Measurements from ENCODE around the gene ABI3.
"Not testable (repeated sequence)": the region's sequence is repeated elsewhere in the genome, so short reads cannot be mapped to it uniquely, and the experiment has no call there.

The ABI3 gene

DNA sequence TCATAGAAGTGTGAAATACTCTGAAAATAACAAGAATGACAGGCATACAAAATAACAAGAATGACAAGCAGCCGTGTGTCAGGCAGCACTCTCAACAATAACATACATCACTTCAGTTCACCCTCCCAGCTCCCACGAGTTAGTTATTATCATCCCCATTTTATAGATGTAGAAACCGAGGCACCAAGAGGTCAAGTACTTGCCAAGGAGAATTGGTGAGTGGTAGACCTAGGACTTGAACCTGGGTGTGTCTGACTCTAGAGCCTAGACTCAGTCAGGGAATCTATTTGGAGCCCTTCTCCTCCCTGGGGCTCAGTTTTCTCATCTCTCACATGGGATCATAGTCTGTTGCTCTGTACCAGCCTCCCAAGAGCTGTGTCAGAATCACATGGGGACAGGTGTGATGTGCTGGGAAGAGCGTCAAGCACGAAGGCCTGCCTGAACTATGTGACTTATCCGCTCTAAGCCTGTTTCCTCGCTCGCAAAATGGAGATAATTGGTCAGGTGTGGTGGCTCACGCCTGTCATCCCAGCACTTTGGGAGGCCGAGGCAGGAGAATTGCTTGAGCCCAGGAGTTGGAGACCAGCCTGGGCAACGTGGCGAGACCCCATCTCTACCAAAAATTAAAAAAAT lies 39.5 kb downstream of the ABI3 start:
- Histone ChIP-seq H3K36me3 (no peaks in the 10 kb centered on the region), H3K27ac (0 out of 22 replicates have a peak overlapping the region, but pooled peaks of 1 of the 11 experiments have one; percentile 27), H3K4me2 (peak overlapping the region in 9 of 11 experiments; percentile 61 to 91 (median 81); a peak in 17 of 22 replicates), H3K4me1 (peaks cover 8 to 69% (median 45%) of the 10 kb centered on the region in 10 experiments; a peak in 19 of 20 replicates), H4K20me1 (no peaks in the 10 kb centered on the region), H3K27me3 (no peaks in the 10 kb centered on the region), H3K9me3 (replicated peaks in 1 of 11) (no peaks in the 10 kb centered on the region), H3K4me3 (no peak overlapping the region; a peak in 1 of 20 replicates), H3K9ac (peak overlapping the region in 1 of 11 experiments; percentile 39; a peak in 2 of 22 replicates)
- no peak for TF ChIP-seq Cebpa-rat (IDR thresholded peaks at IDR 0.05)

DNA sequence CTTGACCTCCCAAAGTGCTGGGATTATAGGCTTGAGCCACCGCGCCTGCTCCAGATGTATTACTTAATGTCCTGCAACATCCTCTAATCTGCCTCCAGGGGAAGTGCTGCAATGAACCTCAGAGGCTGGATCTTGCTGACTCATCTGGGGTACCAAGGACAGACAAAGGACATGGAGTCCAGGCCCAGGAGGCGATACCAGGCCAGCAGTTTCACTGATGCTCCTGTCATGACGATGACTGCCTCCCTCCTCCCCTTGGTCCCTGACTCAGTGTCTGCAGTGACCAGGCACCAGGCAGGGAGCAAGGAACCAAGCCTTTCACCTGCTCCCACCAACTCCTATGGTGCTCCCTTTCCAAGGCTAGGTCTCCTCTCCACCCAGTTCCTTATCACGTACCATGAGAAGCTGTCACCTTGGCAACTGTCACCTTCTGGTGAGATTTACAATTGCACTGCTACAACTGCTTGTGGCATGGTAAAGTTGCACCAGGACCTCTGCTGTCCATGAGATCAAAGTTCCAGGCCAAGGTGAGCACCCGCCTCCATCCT lies 41.7 kb downstream of the ABI3 start:
- Histone ChIP-seq H3K27me3 (no peaks in the 10 kb centered on the region), H3K4me2 (peak overlapping the region in 9 of 11 experiments; percentile 5 to 64 (median 27); a peak in 16 of 22 replicates), H3K9me3 (replicated peaks in 1 of 11) (no peaks in the 10 kb centered on the region), H3K9ac (no peak overlapping the region), H3K4me1 (peaks cover 8 to 72% (median 47%) of the 10 kb centered on the region in 10 experiments; a peak in 19 of 20 replicates), H3K36me3 (no peaks in the 10 kb centered on the region), H4K20me1 (no peaks in the 10 kb centered on the region), H3K4me3 (no peak overlapping the region), H3K27ac (no peak overlapping the region)
- TF ChIP-seq Cebpa-rat (IDR thresholded peaks at IDR 0.05) = no peak

DNA sequence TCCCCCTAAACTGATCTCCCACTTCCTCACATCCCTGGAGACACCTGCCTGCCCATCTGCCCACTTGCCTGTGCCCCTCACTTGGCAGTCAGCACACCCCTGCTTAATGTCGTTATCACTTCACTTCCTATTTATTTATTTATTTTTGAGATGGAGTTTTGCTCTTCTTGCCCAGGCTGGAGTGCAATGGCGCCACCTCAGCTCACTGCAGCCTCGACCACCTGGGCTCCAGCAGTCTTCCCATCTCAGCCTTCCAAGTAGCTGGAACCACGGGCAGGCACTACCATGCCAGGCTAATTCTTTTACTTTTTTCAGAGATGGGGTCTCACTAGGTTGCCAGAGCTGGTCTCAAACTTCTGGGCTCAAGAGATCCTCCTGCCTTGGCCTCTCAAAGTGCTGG lies 43.6 kb downstream of the ABI3 start:
- Histone ChIP-seq H3K4me1 (peaks cover 6 to 54% (median 35%) of the 10 kb centered on the region in 10 experiments; a peak in 19 of 20 replicates), H3K36me3 (no peaks in the 10 kb centered on the region), H3K9ac (no peak overlapping the region), H3K4me3 (no peak overlapping the region), H4K20me1 (no peaks in the 10 kb centered on the region), H3K9me3 (replicated peaks in 1 of 11) (no peaks in the 10 kb centered on the region), H3K27me3 (no peaks in the 10 kb centered on the region), H3K4me2 (peak overlapping the region in 2 of 11 experiments; percentile 7 to 26; a peak in 2 of 22 replicates), H3K27ac (no peak overlapping the region)
- TF ChIP-seq Cebpa-rat (IDR thresholded peaks at IDR 0.05) = no peak

DNA sequence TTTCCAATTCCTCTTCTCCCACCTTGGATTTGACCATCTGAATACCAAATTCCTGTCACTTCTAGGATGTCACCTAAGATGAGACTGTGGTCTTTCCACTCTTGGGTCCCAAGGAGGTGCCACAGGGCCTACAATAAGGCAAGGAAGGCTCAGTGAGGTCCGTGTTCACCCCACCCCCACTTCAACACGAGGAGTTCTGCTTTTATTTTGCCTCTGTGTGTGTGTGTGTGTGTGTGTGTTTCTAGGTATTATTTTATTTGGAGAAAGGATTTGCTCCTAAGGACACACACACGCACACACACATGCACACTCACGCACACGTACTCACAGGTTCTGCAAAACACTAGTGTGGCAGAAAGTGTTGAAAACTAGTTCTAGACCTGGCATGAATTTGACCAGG lies 44.6 kb downstream of the ABI3 start:
- Histone ChIP-seq H3K4me2 (no peak overlapping the region), H3K9me3 (replicated peaks in 1 of 11) (no peaks in the 10 kb centered on the region), H3K4me1 (peaks cover 0 to 50% (median 34%) of the 10 kb centered on the region in 10 experiments; a peak in 19 of 20 replicates), H3K4me3 (no peak overlapping the region), H3K27me3 (peaks cover 0 to 6% (median 5%) of the 10 kb centered on the region in 11 experiments; a peak in 9 of 22 replicates), H3K36me3 (no peaks in the 10 kb centered on the region), H3K9ac (no peak overlapping the region), H3K27ac (no peak overlapping the region), H4K20me1 (no peaks in the 10 kb centered on the region)
- TF ChIP-seq Cebpa-rat (IDR thresholded peaks at IDR 0.05) = no peak

DNA sequence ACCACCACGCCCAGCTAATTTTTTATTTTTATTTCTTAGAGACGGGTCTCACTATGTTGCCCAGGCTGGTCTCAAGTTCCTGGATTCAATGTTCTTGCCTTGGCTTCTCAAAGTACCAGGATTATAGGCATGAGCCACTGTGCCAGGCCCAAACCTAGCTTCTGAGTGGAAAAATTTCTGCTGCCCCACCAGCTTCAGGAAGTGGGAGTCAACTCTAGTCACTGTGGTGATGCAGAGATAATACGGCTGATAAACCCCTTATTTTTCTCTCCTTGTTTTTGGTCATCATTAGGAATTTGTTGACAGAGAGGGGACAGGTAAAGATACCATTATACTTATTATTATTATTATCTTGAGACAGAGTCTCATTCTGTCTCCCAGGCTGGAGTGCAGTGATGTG lies 47.9 kb downstream of the ABI3 start:
- Histone ChIP-seq H3K9ac (no peak overlapping the region), H3K27me3 (peaks cover 0 to 20% (median 16%) of the 10 kb centered on the region in 11 experiments; a peak in 11 of 22 replicates), H3K36me3 (no peaks in the 10 kb centered on the region), H4K20me1 (no peaks in the 10 kb centered on the region), H3K4me2 (no peak overlapping the region), H3K27ac (no peak overlapping the region), H3K4me3 (no peak overlapping the region), H3K4me1 (peaks cover 0 to 28% (median 24%) of the 10 kb centered on the region in 10 experiments; a peak in 18 of 20 replicates), H3K9me3 (replicated peaks in 1 of 11) (no peaks in the 10 kb centered on the region)
- TF ChIP-seq Cebpa-rat (IDR thresholded peaks at IDR 0.05) = no peak

DNA sequence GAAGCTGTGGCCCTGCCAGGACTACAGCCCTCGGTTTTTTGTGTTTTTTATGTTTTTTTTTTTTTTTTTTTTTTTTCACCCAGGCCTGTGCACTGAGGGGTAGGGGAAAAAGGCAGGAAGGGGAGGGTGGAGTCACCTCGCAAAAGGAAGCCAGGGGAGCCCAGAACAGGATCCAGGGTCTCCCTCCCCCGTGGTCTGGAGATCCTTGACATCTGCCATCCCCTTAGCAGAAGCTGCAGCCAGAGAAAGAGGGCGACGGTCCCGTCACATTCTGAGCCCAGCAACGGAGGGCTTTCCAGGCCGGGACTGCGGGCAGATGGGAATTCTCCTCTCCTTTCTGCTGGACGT lies 49.1 kb downstream of the ABI3 start:
- peak overlapping the region; percentile 86 to 96 (median 92) for H3K4me2 ChIP-seq
- H3K27me3 ChIP-seq = peaks cover 0 to 20% (median 16%) of the 10 kb centered on the region in 11 experiments; a peak in 11 of 22 replicates
- no peaks in the 10 kb centered on the region for H3K9me3 ChIP-seq (replicated peaks in 1 of 11)
- peak overlapping the region; percentile 62 to 85 (median 78); a peak in 21 of 22 replicates for H3K9ac ChIP-seq
- TF ChIP-seq Cebpa-rat (IDR thresholded peaks at IDR 0.05) = no peak
- H3K36me3 ChIP-seq = no peaks in the 10 kb centered on the region
- peak overlapping the region in 10 of 11 experiments; percentile 45 to 87 (median 69); a peak in 16 of 22 replicates for H3K27ac ChIP-seq
- peaks cover 0 to 27% (median 23%) of the 10 kb centered on the region in 10 experiments; a peak in 18 of 20 replicates for H3K4me1 ChIP-seq
- H3K4me3 ChIP-seq = peak overlapping the region; percentile 54 to 75 (median 62)
- no peaks in the 10 kb centered on the region for H4K20me1 ChIP-seq

DNA sequence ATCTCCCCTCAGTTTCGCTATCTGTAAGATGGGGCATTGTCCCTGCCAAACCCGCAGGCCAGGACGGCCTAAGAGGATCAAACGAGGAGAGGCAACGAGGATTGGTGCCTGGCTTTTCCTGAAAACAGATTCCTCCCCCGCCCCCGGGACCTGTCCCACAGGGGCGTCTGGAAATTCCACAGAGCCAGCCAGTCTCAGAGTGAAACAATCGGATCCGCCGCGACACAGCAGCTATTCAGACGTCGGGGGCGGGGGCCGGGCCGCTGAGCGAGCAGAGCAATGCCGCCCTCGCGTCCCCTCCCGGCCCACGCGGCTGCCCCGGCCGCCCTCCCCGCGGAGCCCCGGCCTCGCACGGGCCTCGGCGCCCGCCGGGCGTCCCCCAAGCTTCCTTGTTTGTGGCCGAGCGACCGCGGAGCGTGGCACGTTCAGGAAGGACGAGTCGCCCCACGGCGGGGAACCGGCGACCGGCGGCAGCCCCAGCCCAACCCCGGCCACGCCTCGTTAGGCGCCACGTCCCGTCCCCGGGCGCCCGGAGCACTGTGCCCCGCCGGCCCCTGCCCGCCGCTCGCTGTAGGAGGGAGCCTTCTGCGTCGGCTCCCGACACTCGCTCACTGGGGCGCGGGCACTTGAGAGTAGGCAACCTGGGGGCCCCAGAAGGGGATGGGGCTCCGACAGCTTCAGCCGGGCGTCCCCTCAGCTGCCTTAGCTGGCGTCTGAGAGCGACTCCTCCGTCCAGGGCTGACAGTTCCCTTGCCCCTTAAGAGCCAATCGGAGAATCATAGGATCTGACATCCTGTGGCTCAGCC lies 49.7 kb downstream of the ABI3 start:
- TF ChIP-seq Cebpa-rat (IDR thresholded peaks at IDR 0.05) = no peak
- Histone ChIP-seq H3K9ac (peak overlapping the region; percentile 62 to 85 (median 78)), H3K36me3 (no peaks in the 10 kb centered on the region), H3K4me3 (peak overlapping the region; percentile 54 to 75 (median 62)), H3K4me2 (peak overlapping the region; percentile 86 to 96 (median 92)), H4K20me1 (no peaks in the 10 kb centered on the region), H3K4me1 (peaks cover 0 to 33% (median 26%) of the 10 kb centered on the region in 10 experiments; a peak in 18 of 20 replicates), H3K27ac (peak overlapping the region; percentile 45 to 87 (median 69); a peak in 21 of 22 replicates), H3K9me3 (replicated peaks in 1 of 11) (no peaks in the 10 kb centered on the region), H3K27me3 (peaks cover 0 to 20% (median 16%) of the 10 kb centered on the region in 11 experiments; a peak in 11 of 22 replicates)

DNA sequence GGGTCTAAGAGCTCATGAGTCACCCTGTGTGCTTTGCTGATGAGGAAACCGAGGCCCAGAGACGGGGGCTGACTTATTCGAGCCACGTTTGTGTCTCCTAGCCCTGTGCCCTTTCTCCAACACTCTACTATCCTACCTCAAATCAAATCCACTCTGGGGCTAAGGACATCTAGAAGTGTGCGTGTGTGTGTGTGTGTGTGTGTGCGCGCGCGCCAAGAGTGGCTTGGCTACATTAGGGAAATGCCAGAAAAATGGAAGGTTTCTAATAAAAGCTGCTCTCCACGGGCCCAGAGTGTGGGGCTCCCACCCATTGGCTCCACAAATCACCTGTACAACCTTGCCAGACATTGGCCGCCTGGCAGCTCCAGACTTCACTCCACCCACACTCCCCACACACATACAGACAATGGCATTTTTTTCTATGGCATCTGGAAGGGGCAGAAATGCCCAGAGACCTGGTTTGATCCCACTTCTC lies 50.3 kb downstream of the ABI3 start:
- Histone ChIP-seq H4K20me1 (no peaks in the 10 kb centered on the region), H3K4me3 (peak overlapping the region; percentile 54 to 75 (median 62)), H3K27ac (peak overlapping the region in 8 of 11 experiments; percentile 51 to 87 (median 74); a peak in 14 of 22 replicates), H3K4me1 (peaks cover 0 to 35% (median 26%) of the 10 kb centered on the region in 10 experiments; a peak in 18 of 20 replicates), H3K36me3 (no peaks in the 10 kb centered on the region), H3K4me2 (peak overlapping the region; percentile 86 to 96 (median 92)), H3K27me3 (peaks cover 0 to 20% (median 16%) of the 10 kb centered on the region in 11 experiments; a peak in 11 of 22 replicates), H3K9me3 (replicated peaks in 1 of 11) (no peaks in the 10 kb centered on the region), H3K9ac (peak overlapping the region; percentile 62 to 85 (median 78); a peak in 20 of 22 replicates)
- TF ChIP-seq Cebpa-rat (IDR thresholded peaks at IDR 0.05) = no peak

DNA sequence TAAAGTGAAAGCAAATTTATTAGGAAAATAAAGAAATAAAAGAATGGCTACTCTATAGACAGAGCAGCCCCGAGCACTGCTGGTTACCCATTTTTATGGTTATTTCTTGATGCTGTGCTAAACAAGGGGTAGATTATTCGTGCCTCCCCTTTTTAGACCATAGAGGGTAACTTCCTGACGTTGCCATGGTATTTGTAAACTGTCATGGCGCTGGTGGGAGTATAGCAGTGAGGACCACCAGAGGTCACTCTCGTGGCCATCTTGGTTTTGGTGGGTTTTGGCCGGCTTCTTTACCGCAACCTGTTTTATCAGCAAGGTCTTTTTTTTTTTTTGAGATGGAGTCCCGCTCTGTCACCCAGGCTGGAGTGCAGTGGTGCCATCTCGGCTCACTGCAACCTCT lies 51.0 kb downstream of the ABI3 start:
- peak overlapping the region in 5 of 11 experiments; percentile 86 to 96 (median 89); a peak in 5 of 22 replicates for H3K4me2 ChIP-seq
- H3K27ac ChIP-seq; H4K20me1 ChIP-seq; H3K36me3 ChIP-seq; H3K9me3 ChIP-seq (replicated peaks in 1 of 11); H3K9ac ChIP-seq; H3K4me3 ChIP-seq: not testable (repeated sequence)
- H3K4me1 ChIP-seq = peaks cover 0 to 35% (median 26%) of the 10 kb centered on the region in 10 experiments; a peak in 18 of 20 replicates
- peaks cover 0 to 20% (median 16%) of the 10 kb centered on the region in 11 experiments; a peak in 11 of 22 replicates for H3K27me3 ChIP-seq
